DMS114 treated with DMSO at 0.1 percent for 48 hours (cell line): Measurements from ENCODE around the gene COIL.

ENCODE experiments used
- DNase-seq: peaks from one replicate; lab custom pipeline; 2025; ENCODE audit not compliant: unreplicated experiment; lab: John Stamatoyannopoulos, UW

COIL gene

GRCh38 chr17:56936697-56937322 lies 24.0 kb downstream of the COIL start:
- no peak for DNase-seq

GRCh38 chr17:56935461-56935860 lies 25.4 kb downstream of the COIL start:
- DNase-seq = no peak

DNA sequence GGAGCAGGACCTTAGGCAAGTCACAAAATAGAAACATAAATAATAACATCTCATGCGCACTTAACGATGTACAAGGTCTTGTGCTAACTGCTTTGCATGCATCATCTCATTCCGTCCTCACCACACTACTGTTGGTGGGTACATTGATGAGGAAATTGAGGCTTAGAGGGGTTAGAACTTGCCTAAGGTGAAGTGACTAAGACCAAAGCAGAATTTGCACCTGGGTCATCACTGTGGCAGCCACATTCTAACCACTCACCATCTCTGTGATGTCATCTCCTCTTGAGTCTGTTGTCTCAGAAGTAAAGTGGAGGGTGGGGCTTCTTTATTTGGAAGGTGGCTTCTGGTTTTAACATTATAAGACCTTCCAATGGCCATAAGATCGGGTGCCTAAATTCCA lies 26.6 kb downstream of the COIL start:
- no peak for DNase-seq

GRCh38 chr17:56933868-56934267 lies 27.0 kb downstream of the COIL start:
- DNase-seq = no peak

GRCh38 chr17:56933151-56933745 lies 27.6 kb downstream of the COIL start:
- no peak for DNase-seq

GRCh38 chr17:56930739-56931337 lies 30.0 kb downstream of the COIL start:
- no peak for DNase-seq

DNA sequence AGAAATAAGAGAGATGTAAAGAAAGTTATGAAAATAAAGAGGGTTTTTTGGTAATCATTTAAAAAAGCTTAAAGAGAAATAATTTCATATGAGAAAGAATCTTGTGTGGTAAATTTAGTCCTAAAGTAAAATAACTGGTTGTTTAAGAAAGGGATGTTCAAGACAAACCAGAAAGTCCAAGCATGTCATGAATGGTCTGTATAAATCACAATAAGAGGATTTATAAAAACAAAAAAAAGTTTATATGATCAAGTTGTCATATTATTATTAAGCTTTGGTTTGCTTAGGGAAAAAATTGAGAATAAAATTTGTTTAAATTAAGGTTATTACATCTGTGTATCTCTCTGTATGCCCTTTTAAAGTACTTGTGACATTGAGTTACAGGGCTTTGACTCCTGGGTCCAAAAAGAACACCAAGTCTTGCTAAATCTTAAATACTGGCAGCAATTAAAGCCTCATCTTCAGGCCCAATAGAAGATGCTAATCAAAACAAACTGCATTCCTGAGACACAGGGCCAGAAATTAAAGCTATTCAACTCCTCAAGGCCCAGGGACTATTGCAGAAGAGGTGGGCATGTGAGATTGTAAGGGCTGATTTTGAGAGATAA lies 31.4 kb downstream of the COIL start:
- peak; percentile 45 for DNase-seq

DNA sequence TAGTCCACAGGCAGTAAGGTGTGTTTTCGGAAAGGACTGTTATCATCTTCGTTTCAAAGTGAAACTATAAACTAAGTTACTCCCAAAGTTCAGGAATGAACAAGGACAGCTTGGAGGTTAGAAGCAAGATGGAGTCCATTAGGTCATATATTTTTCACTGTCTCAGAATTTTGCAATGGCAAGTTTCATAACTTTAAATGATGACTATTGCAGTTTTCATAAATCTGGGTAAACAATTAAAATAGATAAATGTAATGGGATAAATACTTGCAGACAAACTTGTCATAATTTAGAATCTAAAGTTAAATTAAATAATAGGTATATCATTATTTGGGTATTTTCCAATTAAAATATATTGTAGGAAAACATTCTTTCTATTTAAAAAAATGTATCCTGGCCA lies 32.3 kb downstream of the COIL start:
- no peak for DNase-seq

DNA sequence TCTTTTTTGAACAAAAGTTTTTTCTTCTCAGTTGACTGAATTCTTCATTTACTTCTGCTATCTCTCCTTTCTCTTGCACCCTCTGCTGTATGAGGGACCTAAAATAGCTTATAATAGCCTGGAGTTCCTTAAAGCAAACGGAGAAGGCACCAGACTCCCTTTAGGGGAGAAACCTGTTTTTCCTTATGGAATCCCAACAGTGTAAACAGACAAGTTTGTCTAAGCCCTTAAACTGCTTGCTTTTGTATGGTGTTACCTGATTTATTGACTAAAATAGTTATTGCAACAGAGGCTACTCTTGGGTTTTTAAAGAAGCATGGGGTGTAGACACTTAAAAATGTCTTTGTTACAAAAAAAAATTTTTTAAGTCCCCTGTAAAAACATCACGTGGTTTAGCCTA lies 34.1 kb downstream of the COIL start:
- DNase-seq = no peak

DNA sequence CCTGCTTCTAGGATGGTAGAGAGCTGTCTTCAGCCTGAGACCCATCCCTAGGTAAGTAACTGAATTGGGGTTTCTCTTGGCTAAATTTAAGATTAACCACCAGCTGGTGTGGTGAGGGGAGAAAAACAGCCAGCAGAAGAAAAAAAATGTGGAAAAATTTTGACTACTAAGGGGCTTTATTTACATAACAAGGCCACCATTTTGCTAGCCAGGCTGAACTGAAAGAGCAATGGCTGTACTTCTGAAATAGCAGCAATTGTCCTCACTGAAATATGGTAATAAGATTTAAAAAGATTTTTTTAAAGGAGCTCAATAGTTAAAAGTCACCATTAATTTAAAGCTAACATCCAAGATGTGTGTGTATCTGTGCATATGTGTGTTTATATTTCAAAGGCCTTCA lies 34.6 kb downstream of the COIL start:
- no peak for DNase-seq

DNA sequence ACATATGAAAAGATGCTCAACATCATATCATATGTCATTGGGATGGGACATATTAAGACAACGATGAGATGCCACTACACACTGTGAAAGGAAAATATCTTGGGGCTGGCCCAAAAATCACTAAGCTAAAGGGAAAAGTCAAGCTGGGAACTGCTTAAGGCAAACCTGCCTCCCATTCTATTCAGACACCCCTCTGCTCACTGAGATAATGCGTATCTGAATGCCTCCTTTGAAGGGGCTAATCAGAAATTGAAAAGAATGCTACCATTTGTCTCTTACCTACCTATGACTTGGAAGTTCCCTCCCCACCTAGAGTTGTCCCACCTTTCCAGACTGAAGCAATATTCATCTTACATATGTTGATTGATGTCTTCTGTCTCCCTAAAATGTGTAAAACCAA lies 35.8 kb downstream of the COIL start:
- no peak for DNase-seq

- no peak for DNase-seq
Observed at GRCh38 chr17:56919717-56920116, 41.1 kb downstream of the COIL start.

- DNase-seq = no peak
Observed at GRCh38 chr17:56918916-56919315, 41.9 kb downstream of the COIL start.

- DNase-seq = no peak
Observed at GRCh38 chr17:56917559-56918296, 43.1 kb downstream of the COIL start.

DNA sequence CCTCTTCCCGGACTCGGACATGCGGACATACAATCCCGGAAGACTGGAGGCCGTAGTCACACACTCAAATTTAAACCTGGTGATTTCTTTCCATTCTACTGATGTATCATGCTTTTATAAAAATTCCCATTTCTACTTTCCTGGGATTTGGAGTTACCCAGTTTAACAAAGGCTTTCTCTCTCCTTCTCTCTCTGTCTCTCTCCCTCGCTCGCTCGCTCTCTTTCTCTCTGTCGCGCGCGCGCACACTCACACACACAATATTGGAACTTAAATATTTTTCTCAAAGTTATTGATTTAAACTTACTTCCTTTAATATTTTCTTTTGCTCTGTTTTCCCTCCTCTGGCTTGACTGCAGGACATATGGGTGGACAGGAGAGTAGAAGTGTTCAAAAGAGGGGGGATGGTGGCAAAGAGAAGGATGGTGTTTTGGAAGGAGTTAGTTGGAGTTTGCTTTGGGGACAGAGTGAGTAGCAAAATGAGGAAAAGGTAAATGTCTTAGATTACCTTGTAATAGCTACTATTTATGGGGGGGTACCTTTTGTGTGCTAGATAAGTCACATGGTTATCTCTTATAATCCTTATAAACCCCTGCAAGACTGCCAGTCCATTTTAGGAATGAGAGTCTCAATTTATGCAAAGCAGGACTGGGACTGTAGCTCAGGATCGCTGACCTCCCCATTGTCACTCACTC lies 46.1 kb downstream of the COIL start:
- DNase-seq = no peak

GRCh38 chr17:56913867-56914580 lies 46.8 kb downstream of the COIL start, which contains the start of gene TRIM25:
Gene TRIM25, minus strand, starts transcription at chr17:56914049. Its CDS starts 61 bp downstream, at chr17:56913988.
- peak; percentile 78 for DNase-seq

DNA sequence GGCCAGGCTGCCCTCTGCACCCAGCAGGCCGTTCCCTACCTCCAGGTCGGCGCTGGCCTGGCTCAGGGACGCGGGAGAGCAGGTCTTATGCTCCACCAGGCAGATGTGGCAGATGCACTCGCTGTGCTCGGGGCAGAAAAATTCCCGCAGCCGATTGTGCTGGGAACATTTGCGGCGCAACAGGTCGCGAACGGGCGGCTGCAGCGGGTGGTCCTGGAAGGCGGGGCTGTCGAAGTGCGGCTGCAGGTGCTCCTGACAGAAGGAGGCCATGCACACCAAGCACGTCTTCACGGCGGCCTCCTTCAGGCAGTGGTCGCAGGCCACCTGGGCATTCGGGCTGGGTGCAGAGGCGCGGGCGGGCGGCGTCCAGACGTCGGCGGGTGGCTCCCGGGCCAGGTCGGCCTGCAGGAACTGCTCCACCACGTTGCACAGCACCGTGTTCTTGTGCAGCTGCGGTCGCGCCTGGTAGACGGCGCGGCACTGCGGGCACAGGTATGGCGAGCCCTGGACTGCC lies 47.4 kb downstream of the COIL start:
- DNase-seq = no peak

- no peak for DNase-seq
Observed at GRCh38 chr17:56913000-56913311, 47.9 kb downstream of the COIL start.

GRCh38 chr17:56912105-56912999 lies 48.5 kb downstream of the COIL start:
- no peak for DNase-seq
